Stimulated activated CD4-positive, alpha-beta T cell treated with anti-CD3 and anti-CD28 coated beads, Interleukin-4, amount 100 ng/mL, for 1 hour (primary cell): ENCODE measurements around the gene PLIN4.

ENCODE experiments used
- DNase-seq: peaks from one replicate; pipeline ENCODE4 v3.0.0-alpha.2; 2020

Gene PLIN4

DNA sequence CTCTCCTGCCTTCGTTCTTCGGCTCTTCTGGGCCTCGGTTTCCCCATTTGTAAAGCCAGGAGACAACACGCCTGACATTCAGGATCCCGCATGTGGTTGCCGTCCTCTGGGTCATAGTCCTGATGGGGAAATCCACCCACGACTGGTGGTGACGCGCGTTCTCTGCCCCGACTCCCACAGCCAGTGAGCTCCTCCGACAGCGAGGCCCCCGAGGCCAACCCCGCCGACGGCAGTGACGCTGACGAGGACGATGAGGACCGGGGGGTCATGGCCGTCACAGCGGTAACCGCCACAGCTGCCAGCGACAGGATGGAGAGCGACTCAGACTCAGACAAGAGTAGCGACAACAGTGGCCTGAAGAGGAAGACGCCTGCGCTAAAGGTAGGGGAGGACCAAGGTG is 29.8 kb downstream of the PLIN4 start:
- no peak for DNase-seq

DNA sequence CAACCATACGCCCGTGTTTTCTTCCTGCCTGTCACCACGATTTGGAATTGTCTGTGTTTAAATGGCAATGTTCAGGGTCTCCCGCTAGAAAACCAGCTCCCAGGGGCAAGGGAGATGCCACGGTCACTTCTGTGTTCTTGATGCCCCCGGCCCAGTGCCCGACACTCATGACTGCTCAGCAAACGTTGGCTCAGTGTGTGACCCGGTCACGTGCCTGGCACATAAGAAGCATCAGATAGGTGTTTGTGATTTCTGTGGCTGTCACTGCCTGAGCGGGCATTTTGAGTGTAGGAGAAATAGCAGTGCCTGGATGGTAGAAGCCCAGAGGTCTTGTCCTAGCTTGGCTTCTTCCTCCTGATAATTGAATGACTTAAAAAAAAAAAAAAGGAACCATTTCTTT is 30.7 kb downstream of the PLIN4 start:
- no peak for DNase-seq

DNA sequence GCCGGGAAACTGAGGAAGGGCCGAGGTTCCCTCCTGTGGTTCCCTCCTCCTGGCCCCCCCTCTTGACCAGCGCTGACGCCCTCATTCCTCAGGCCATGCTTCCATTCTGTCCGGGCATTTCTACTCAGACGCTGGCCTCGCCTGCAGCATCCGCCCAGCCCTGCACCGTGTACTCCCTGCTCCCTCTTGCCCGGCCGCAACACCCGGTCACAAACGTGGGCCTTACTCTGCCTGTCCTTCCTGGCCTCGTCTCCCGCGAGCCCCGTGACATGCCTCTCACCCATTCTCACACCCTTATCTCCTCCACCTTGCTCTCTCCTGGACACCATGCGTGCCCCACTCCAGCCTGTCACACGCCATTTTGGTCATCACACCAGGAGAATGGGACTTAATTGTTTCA is 34.9 kb downstream of the PLIN4 start:
- no peak for DNase-seq

DNA sequence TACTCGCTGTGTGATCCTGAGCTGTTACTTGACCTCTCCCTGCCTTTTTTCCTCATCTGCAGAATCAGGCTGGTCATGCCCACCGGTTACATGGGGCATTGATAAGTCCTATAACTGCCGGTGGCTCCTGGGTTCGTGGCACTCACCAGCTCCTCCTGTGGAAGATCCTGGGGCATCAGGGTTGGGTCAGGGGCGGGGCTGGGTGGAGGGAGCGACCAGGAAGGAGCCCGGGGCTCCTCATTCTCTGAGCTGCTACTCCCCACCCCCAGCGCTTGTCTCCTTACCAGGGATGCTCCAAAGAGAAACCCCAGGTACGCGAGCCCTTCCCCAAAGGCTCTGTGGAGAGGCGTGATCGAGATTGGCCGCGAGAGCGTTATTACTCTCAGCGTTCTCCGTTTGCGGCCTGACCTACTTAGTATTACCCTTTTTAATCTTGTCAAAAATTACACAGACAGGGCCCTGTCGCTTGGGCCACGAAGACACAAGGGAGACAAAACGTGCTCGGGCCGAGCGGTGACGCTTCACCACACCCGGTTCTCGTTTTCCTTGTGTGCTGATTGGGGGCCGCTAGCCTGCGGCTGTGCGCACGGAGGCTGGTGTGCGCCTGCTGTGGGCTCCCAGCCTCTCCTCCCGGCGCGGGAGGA is 35.4 kb downstream of the PLIN4 start:
- DNase-seq = no peak

DNA sequence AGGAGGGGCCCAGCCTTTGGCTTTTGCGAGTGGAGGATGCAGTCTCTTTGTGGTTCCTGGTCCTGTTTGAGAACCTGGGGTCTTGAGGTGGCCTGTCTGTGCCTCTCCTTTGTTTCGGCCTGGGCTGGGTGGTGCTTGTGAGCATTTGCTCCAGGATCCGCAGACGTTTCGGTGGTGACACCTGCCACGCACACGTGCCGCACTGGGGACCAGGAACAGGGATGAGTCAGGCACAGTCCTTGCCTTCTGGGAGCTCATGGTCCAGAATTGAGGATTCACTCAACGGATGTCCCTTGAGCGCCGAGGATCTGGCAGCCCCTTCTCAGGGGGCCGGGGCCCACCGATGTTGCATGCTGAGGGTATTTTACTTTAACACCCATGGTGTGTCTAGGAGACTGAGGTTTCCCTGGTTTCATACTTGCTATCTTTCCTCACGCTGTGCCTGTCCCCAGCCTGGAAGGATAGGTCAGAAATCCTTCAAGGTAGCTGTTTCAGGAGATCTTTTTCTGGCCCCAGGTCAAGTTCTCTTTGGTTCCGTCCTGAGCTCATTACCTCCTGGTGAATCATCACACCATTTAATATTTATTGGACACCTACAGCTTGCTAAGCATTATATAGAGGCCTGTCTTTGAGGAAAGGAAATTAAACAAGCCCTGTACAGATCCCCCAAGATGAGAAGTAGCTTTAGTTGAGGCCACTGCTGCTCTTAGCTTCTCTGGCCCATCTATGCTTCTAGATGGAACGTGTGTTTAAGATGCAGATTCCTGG is 41.1 kb downstream of the PLIN4 start:
- no peak for DNase-seq

DNA sequence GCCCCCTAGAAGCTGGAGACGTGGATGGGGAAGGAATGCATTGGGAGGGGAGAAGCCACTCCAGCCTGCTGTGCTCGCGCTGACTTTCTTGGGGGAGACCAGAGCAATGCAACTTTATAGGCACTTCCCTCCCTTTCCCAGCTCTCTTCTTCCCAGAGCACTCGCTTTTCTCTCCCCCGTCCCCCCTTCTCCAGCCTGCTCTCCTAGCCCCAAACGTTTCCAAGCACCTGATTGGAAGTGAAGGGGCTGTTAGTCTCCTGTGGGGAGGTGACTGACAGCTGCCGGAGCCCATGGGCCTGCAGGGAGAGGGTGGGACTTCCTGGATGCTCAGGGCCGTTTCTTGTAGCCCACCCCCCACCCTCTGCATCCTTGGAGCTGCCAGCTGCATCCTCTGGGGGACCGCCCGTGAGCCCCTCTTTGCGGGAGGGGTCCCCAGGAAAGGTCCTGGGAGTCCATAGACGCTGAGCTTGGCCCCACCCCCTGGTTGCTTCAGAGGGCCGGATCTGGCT is 43.7 kb downstream of the PLIN4 start:
- peak; percentile 21 for DNase-seq

DNA sequence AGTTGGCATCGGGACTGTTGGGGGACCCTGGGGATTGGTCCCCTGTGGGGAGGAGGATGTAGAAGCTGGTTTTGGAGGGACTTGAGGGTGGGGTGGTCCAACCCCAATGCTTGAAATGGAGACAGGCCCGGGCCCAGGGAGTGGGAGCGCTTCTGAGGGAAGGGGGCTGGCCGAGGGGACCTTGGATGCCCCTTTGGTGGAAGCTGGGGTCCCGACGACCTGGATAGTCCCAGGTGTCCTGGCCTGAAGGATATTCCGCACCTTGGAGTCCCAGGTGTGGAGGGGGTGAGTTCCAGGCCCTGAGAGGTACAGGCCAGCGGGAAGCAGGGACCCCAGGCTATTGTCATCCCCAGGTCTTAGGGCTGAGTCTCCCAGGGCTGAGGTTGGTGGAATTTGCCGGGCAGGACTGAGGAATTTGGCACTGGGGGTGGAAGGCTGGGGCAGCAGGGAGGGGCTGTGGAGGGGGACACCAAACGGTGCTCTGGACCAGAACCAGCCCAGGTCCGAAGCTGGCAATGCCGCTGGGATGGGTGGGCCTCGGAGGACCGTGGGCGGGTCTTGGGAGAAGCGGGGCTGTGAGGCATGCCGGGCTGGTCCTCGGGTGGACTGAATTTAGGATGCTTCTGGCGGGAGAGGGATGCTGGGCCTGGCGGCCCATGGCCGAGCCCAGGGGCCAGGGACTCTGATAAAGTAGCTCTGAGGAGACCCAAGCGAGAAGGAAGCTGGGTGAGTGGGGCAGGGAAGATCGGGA is 44.3 kb downstream of the PLIN4 start:
- no peak for DNase-seq

DNA sequence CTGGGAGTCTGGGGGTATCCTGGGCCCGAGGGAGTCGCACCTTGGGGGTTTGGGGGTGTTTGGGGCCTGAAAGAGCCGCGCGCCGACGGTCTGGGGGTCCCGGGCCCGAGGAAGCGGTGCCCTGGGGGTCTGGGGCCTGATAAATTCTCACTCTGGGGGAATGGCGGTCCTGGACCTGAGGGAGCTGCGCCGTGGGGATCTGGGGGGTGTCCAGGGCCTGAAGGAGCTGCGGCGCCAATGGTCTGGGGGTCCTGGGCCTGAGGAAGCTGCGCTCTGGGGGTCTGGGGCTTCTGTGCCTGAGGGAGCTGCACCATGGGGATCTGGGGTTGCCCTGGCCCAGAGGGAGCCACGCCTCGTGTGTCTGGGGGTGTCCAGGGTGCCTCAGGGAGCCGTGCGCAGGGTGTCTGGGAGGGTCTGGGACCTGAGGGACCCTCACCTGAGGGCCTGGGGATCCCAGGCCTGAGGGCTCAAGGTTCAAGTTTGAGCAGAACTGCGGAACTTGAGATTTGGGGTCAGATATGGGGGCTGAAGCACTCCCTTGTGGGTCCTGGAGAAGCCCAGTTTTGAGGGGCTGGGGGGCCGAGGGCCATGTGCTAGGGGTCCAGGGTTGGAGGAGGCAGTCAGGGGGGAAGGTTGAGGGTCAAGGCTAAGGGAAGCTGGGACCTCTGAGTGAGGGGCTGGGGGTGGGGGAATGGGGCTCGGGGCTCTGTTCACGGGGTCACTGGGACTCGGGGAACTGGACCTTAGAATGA is 45.1 kb downstream of the PLIN4 start:
- DNase-seq = no peak

DNA sequence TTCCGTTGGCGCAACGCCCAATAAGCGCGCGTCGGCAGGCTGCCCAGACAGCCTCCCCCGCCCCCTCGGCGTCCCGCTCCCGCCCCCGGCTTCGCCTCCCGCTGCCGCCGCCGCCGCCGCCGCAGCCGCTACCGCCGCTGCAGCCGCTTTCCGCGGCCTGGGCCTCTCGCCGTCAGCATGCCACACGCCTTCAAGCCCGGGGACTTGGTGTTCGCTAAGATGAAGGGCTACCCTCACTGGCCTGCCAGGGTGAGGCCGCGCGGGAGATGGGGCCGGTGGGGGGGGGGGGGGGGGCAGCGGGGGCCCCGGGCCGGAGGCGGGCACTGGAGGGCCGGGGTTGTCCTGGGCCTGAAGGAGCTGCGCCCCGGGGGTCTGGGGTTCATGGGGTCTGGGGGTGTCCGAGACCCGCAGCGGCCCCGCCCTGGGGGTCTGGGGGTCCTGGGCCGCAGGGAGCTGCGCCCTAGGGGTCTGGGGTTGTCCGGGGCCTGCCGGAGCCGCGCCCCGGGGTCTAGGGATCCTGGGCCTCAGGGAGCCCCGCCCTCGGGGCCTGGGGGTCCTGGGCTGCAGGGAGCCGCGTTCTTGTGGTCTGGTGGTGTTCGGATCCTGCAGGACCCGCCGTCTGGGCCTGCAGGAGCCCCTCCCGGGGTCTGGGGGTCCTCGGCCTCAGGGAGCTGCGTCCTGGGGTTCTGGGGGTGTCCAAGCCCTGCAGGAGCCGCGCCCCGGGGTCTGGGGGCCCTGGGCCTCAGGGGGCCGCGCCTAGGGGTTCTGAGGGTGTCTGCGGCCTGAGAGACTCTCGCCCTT is 45.9 kb downstream of the PLIN4 start, which contains the start of gene HDGFL2:
Gene HDGFL2 (plus strand): TSS at position 124 of the 801 bp plus-strand sequence. CDS start 54 bp downstream, at position 178.
- DNase-seq = peak; percentile 96

DNA sequence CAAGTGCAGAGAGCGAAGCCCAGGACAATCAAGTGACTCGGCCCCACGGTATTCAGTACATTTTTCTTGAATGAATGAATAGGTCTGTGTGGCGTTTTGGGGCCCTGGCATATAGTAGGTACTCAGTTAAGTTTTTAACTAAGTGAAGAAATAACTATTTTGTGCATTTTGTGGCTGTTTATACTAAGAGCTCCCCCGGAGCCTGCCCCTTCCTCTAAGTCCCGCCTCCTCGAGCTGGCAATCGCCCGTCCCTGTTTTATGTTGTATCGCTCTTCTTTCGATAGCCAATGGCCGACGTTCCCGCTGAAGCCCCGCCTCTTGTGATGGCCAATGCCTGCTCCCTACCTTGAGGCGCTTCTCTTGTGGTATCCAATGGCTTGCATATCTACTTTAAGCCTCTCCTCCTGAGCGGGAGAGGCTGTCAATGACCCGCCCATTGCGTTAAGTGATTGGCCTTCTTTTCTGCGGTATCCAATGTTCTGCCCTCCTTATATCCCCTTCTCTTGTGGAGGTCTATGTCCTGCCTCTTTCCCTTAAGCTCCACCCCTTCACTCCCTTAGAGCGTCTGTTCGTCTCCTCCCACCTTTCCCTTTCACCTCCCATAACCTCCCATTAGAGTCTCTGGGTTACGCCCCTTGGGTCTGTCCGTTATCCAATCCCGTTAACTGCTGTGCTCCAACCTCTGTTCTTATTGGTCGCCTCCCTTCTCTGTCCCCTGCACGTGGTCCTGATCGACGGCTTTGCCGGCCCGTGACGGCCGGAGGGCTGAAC is 46.7 kb downstream of the PLIN4 start:
- DNase-seq = peak; percentile 95

DNA sequence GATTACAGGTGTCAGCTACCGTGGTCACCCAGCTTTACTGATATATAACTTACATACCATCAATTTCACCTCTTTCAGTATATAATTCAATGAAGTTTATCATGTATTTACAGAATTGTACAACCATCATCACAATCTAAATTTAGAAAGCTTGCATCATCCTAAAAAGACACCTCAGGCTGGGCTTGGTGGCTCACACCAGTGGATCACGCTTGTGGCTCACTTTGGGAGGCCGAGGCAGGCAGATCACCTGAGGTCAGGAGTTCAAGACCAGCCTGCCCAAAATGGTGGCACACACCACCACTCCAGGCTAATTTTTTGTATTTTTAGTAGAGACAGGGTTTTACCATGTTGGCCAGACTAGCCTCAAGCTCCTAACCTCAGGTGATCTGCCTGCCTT is 50.5 kb downstream of the PLIN4 start:
- no peak for DNase-seq

DNA sequence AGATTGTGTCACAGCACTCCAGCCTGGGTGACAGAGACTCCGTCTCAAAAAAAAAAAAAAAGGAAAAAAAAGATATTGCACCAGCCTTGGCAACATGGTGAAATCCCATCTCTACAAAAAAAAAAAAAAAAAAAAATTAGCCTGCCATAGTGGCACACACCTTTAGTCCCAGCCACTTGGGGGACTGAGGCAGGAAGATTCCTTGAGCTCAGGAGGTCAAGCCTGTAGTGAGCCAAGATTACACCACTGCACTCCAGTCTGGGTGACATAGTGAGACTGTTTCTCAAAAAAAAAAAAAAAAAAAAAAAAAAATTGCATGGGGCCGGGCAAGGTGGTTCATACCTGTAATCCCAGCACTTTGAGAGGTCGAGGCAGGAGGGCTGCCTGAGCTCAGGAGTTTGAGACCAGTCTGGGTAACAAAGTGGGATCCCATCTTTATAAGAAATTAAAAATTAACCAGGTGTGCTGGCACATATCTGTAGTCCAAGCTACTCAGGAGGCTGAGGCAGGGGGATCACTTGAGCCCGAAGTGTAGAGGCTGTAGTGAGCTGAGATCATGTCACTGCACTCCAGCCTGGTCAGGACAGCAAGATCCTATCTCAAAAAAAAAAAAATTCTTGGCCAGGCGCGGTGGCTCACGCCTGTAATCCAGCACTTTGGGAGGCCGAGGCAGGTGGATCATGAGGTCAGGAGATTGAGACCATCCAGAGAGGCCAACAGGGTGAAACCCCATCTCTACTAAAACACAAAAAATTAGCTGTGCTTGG is 53.3 kb downstream of the PLIN4 start:
- no peak for DNase-seq

DNA sequence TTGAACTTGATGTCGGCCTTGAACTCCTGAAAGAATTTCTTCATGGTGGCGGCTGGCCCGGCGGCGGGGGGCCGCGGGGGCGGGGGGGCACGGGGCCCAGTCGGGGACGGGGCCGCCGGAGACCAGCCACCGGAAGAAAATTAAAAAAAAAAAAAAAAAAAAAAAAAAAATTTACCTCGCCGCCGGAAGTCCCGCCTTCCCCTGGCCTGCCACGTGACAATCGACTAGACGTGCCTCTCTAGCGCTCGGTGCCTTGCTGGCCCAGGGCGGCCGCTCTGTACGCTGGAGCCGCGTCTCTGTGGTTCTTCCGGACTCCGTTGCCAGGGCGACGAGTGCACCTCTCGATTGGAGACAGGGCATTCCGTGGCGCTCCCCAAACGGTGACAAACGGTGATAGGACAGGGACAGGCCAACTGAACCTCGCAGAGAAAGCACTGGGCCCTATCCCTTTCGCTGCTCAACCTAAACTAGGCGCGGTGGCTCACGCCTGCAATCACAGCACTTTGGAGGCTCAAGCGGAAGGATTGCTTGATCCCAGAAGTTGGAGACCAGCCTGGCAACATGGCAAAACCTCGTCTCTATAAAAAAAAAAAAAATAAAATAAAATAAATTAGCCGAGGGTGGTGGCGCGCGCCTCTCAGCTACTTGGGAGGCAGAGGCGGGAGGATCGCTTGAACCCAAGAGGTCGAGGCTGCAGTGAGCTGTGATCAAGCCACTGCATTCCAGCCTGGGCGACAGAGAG is 60.5 kb downstream of the PLIN4 start, which contains the start of gene UBXN6:
Gene UBXN6 (minus strand): TSS at position 141 of the 742 bp plus-strand sequence. CDS start 97 bp downstream, at position 44.
- peak; percentile 95 for DNase-seq

DNA sequence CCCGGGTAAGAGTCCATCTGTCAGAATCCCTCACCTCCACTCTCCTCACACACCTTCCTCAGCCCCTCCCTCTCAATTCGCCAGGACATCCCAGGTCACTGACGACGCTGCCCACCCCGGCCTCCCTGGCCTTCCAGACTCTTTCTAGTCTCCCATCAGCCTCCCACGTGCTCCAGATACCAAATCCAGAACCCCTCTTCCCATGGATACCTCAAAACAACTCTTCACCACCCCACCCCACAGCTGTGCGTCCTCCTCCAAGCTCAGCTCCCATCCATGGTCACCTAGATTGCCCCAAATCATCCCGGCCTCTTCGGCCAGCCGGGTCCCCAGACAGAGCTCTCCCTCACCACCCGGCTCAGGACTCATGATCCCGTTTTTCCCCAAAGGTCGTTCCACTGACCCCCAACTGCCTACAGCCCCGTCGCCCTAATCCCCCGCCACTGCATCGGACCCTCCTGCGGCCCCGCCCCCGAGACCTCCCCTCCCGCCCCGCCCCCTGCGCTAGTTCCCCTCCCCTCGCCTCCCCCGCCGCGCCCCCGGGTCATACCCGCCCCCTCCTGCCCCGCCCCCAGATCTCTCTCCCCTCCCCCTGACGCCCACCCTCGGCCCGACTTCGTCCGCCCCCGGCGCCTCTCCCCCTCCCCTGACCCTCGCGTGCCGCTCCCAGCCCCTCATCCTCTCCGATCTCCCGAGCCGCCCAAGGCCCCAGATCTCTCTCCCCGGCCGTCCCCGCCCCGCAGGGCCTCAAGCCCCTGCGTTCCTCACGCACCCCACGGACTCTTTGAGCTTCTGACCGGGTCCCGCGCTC is 61.2 kb downstream of the PLIN4 start:
- peak; percentile 51 for DNase-seq

DNA sequence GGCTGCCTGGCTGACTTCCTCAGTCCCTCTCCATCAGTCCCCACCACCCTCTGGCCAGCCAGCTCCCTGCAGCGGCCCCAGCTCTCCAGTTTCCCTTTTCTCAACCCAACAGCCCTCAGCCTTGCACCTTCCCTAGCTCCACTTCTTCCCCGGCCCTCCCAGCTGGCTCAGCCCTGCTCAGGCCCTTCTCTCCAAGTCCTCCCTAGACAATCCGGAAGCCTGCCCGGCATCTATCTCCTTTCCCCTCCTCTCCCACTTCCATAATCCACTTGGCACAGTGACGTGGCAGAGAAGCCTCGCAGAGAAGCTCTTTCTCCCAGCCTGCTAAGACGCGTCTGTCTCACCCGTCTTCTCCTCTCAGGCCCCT is 61.8 kb downstream of the PLIN4 start:
- DNase-seq = no peak

DNA sequence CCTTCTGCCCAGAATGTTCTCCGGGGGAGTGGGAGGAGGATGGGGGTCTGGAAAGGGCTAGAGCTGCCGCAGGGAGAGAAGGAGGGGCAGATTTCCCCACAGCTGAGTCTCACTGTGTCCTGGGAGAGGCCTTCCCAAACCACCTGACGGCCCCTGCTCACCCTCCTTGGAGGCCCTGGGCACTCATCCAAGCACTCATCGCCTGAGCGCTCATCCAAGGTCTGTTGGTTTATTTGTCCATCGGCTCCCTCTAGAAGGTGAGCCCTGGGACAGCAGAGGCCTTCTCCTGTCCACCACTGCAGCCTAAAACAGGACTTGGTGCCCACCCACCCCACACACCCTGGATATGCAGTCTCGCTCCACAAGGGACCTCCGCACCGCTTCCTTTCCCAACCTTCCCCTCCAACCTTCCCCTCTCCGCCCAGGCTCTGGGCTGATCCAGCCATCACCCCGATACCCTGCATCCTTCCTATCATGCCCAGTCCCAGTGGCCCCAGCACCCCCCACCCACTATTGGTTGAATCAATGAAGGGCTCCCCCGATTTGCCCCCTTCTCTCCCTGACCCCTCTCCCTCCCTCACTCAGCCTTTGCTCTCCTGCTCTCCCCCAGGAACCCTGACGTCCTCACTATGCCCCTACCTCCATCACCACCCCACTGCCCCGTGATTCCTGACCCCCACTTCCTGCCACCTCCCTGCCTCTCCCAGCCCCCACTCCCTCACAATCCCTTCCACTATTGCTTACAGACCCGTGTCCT is 62.4 kb downstream of the PLIN4 start:
- no peak for DNase-seq
